Measurements from ENCODE around the gene ULBP2.
A peak's percentile ranks its signal among the peaks of the same experiment; 100 is the strongest.
"Not testable (repeated sequence)": the region's sequence is repeated elsewhere in the genome, so short reads cannot be mapped to it uniquely, and the experiment has no call there.

The ULBP2 gene

DNA sequence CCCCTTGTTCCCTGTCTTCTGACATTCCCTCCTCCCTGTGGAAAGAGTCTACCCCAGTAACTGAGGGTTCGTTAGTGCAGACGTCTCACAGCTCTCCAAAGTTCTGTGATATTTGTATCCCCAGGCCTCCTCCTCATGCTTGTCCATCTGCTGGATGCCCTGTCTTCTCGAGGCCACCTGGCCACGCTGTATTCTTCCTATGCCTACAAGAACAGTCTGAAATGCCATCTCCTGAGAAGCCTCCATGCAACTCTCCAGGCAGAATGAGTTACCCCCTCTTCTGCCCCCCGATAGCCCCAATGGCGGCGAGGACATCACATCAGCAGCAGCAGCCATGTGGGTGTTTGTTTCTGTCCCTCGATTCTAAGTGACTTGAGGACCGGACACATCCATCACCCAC, 9.3 kb downstream of the ULBP2 start:
- no peak for DNase-seq (ENCODE audit: low read depth in 2 of 2)

DNA sequence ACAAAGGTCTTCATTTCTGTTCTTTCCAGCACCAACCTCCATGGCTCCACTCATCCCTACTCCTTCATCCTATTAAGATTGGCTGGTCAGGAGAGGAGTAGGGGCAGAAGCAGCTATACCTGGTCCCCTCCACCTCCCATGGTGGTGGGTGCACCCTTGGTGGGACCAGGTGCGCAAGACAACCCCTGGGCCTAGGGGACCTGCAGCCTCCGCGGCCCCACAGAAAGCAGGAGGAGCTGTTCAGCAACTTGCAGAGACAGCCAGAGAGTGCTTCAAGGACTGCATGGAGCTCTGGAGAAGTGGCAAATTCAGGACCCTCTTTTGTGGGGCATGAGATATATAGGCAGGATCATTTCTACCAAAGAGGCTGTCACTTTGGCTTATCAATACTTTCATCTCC, 9.8 kb downstream of the ULBP2 start:
- no peak for DNase-seq (ENCODE audit: low read depth in 2 of 2)

DNA sequence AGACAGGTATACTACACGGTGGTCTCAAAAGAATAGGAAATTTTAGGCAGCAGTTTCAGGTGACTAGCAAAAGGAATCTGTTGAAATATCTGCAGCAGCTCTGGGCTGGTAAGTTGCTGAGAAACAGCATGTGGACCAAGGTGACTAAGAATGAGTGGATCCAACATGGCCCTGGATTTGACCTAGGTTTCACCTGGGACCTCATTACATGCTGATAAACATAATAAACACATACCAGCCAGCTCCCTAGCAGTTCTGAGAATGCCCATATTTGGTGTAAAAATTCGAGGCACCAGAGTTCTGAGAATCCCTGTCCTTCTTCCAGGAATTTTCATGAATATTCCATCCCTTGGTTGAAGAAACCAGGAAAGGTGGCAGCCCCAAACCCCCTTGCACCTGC, 11.6 kb downstream of the ULBP2 start:
- not testable (repeated sequence) for DNase-seq (ENCODE audit: low read depth in 2 of 2)

DNA sequence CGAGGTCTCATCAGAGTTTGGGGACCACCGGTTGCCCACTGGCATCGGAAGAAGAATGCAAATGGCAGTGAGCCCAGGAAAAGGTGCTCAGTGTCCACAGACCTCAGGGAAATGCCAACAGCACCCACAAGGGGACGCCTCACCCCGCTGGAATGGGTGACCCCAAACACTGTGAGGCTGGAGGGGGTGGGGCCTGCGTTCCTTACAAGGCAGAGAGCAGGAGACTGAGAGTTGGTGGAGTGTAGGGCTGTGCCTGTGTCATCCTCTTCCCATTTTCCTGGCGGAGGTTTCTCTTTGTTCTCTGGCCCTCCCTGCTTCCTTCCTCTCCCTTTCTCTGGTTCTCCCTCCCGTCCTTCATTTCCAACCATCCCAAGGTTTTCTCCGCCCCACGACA, 12.1 kb downstream of the ULBP2 start:
- DNase-seq (ENCODE audit: low read depth in 2 of 2), result not testable (repeated sequence)

DNA sequence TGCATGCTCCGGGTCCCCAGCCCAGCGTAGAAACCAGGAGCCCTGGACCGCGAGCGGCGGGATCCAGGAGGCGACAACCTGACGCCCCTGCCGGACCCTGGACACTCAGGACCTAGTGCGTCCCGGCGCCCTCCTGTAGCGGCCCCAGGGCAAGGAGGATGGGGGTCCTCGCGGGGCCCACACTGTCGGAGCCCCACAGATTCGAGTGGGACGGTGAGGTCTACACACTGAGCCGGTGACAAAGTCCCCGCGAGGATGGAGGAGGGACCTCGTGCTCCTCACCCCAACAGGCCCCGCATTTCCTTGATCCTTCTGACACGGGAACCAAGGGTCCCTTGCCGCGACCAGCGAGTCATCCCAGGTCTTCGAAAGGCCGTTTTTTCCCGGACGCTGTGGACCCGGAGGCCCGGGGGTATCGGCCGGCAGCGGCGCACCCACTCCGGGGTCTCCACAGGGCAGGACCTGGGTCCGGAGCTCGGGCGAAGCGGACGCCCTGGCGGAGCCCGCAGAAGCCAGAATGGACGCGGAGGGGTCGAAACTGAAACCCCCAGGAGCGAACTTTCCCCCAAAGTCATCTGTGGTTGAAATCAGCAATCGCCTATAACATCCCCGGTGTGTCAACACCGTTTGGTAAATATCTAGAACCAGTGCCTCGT, 12.6 kb downstream of the ULBP2 start:
- DNase-seq (ENCODE audit: low read depth in 2 of 2), result not testable (repeated sequence)

DNA sequence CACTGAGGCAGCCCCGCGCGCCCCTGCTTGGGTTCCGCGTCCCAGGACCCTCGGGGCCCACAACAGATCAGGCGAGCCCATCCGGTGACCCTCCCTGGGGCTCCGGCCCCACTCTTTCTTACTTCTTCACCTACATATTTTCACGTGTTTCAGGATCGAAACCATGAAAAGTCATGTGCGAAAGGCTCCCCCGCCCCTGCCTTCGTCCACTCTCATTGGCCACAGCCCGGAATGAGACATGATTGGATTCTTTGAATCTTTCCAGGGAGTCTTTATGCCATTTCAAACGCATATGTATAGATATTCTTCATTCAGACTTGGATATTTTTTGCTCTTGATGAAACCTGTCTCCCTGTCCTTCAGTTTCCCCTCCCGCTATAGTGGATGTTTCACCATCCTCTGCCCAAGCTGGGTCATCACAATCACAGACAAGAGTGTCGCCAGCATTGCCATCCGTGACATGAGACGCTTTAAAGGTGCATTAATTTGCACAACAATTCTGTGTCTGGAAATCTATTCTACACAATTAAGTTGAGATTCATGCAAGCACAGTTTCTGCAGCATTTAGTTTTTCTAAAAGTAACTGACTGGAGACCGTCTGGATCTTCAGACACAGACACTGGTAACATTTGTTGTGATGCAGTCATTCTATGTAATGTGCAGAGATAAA, 13.3 kb downstream of the ULBP2 start:
- DNase-seq (ENCODE audit: low read depth in 2 of 2), result not testable (repeated sequence)

DNA sequence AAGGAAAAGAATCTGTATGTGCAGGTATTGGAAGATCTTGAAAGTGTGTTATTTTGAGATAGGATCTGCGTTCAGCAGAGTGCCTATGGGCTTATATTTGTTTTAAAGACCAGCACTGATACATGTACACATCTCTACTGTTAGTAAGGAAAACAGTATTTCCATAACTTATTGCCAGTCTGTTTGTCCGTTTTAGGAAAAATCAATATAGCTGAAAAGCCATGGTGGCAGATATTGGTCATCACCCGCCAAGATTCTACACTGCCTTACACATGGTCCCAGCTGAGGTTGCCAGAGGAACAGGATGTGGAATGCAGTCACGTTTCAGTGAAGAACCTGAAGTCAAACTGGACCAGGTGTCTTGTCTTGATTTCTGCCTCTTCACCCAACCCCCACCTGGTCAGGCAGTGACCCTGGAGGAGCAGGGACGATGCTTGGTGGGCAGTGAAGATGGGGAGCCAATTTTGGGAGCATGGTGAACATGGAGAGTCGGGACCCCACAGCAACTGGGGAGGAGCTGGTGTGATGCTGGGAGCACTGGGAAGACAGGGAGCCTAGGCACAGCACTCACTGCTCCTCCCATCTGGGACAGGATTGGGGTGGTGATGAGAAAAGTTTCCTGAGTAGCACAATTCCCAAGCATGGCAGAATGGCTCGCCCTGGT, 14.0 kb downstream of the ULBP2 start:
- DNase-seq (ENCODE audit: low read depth in 2 of 2), result not testable (repeated sequence)

DNA sequence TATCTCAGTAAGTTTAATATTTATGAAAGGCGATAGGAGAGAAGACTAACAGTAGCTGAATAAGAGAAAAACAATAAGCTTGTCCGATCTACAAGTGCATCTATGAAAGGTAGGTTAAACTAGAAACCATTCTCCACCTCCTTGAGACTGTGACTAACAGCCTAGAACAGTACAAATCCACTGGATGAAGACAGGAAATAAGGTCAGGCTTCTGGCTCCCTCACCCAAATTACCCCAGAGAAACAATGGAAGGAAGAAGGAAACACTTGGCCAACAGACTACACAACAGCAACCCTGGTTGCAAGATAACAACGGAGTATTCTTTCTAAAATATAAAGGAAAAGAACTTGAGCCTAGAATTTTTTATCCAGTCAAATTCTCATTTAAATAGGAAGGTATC, 16.3 kb downstream of the ULBP2 start:
- DNase-seq (ENCODE audit: low read depth in 2 of 2), result not testable (repeated sequence)

DNA sequence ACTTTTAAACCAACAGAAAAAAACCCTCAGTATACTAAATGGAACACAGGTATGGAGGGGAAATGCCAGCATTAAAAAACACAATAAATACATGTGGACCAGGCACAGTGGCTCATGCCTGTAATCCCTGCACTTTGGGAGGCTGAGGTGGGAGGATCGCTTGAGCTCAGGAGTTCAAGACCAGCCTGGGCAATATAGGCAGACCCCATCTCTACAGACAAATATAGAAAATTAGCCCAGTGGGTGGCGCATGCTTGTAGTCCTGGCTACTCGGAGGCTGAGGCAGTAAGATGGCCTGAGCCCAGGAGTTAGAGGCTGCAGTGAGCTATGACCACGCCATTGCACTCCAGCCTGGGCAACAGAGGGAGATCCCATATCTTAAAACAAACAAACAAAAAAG, 18.0 kb downstream of the ULBP2 start:
- not testable (repeated sequence) for DNase-seq (ENCODE audit: low read depth in 2 of 2)

DNA sequence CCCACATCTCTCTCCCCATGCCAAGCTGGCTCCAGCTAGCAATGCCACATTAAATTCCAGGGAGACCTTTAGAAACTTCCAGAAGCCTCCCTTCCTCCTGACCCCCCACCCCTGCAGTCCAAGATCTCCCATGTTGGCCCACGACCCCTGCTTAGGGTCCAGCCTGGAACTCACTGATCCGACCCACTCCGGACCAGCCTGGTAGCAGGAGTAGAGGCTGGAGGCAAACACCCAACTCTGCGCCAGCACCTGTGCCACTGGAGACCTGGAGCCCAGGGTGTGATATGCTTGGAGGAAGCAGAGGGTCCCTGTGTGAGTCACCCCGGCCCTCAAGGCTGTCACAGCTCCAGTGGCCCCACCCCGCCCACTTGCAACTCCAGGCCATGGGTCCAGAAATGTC, 18.7 kb downstream of the ULBP2 start:
- DNase-seq (ENCODE audit: low read depth in 2 of 2), result no peak

DNA sequence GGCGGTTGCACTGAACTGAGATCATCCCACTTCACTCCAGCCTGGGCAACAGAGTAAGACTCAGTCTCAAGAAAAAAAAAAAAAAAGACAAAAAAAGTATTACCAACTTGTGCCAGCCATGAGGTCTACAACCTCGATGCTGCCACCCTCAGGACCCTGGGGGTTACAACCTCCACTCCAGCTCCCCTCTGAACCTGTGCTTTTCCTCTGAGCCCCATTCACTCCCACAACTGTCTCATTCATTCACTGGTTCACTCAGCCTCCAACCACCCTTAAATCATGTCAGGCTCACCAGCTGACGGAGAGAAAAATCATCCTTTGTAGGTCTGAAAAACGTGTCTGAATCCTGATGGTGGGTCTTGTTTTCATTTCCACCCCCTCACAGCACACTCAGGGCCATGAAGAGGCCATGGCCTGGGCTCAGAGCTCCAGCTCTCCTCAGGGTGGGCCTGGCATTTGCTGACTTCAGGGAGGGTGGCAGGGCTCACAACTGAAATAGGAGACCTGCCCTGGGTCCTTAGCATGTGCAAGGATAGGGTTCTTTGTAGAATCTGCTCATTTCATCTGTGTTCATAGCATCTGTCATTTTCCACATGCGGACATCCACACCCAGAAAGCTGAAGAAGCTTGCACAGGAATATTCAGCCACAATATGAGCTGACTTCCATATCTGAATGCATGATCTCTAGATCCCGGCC, 20.1 kb downstream of the ULBP2 start:
- DNase-seq (ENCODE audit: low read depth in 2 of 2), result no peak

DNA sequence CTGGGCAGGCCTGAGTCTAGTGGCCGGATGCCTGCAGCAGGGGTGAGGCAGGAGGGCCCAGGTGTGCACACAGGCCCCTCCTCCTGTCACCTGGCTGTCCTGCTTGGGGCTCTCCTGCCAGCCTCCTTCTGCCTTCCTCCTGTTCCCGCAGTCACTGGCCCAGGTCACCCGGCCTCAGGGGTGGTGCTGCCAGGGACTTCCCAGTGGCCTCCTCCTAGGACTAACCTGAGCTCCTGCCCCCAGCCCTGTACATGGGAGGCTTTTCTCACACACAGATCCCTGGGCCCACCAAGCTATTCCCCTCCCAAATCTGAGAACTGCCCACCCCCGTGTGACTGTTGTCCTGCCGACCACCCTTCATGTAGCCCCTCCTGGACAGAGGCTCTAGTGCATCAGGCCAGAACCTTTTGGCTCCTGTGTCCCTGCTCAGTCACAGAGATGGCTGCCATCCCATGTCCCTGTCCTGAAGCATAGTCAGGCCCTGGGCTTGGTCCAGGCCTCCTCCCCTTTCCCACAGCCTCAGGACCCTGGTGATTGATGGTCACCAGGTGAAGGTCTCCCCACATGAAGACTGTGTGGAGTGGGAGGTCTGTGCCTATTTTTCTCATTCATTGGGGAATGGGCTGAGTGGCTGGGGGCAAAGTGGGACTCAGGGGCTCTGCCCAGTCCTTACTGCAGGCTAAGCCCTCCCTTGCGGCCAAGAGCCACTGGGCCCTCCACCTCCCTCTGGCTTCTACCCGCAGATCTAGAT, 20.8 kb downstream of the ULBP2 start:
- DNase-seq (ENCODE audit: low read depth in 2 of 2), result no peak

DNA sequence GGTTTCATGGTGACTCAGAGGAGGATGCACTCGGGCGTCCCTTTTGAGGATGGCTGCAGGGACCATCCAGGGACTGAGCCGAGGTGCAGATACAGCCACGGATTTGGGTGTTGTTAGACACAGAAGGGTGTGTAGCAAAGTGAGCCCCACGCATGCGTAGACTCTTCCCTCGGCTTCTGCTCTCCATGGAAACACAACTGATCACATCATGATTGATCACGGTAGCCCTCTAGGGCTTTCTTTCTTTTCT, 21.3 kb downstream of the ULBP2 start:
- peak; percentile 26 to 32 for DNase-seq (ENCODE audit: low read depth in 2 of 2)

DNA sequence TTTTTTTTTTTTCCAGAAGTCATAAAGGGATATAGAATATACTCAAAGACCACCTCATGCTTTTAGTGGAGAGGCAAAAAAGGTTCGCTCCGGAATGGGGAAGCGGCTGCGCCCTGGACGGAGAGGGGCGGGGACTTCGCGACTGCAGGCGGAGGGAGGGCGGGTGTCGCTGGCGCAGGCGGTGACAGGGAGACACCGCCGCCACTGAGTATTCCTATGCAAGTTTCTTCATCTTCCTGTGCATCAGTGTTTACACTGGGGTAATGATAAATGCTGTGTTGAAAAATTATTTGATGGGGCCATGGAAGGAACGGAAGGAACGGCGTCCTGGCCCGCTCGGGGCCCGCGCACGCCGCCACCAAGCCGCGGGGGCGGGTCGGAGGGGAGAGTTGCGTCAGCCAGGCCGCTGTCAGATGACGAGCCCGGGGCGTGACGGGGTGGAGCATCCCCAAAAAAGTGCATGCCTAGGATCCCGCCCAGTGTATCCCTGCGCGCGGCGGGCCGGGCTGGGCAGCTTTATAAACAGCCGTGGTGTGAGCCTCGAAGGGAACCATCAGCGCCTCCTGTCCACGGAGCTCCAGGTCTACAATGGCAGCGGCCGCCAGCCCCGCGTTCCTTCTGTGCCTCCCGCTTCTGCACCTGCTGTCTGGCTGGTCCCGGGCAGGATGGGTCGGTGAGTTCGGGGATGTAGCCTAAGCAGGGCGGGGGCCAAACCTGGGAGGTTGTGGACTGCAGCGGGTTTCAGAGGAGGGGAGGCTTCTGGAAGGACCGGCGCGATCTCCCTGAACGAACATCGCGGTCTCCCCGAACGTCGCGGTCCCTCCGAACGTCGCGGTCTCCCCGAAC, 21.9 kb downstream of the ULBP2 start, which contains the start of gene ULBP1:
Gene ULBP1 (plus strand): TSS at position 482 of the 846 bp plus-strand sequence. CDS start 107 bp downstream, at position 589.
- DNase-seq (ENCODE audit: low read depth in 2 of 2), result peak; percentile 83 to 86

DNA sequence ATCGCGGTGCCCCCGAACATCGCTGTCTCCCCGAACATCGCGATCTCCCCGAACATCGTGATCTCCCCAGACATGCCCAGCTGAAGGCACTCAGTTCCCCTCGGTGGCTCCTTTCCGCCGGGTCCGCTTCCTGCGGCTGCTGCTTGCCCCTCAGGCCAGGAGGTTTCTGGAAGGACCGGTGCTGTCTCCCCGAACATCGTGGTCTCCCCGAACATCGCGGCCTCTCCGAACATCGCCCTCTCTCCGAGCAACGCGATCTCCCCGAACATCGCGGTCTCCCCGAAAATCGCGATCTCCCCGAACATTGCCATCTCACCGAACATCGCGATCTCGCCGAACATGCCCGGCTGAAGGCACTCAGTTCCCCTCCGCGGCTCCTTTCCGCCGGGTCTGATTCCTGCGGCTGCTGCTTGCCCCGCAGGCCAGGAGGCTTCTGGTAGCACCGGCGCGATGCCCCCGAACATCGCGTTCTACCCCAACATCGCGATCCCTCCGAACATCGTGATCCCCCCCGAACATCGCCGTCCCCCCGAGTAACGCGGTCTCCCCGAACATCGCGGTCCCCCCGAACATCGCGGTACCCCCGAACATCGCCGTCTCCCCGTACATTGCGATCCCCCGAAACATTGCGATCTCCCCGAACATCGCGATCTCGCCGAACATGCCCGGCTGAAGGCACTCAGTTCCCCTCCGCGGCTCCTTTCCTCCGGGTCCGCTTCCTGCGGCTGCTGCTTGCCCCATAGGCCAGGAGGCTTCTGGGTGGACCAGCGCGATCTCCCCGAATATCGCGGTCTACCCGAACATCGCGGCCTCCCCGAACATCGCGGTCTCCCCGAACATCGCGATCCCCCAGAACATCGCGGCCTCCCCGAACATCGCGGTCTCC, 22.7 kb downstream of the ULBP2 start:
- DNase-seq (ENCODE audit: low read depth in 2 of 2), result no peak

DNA sequence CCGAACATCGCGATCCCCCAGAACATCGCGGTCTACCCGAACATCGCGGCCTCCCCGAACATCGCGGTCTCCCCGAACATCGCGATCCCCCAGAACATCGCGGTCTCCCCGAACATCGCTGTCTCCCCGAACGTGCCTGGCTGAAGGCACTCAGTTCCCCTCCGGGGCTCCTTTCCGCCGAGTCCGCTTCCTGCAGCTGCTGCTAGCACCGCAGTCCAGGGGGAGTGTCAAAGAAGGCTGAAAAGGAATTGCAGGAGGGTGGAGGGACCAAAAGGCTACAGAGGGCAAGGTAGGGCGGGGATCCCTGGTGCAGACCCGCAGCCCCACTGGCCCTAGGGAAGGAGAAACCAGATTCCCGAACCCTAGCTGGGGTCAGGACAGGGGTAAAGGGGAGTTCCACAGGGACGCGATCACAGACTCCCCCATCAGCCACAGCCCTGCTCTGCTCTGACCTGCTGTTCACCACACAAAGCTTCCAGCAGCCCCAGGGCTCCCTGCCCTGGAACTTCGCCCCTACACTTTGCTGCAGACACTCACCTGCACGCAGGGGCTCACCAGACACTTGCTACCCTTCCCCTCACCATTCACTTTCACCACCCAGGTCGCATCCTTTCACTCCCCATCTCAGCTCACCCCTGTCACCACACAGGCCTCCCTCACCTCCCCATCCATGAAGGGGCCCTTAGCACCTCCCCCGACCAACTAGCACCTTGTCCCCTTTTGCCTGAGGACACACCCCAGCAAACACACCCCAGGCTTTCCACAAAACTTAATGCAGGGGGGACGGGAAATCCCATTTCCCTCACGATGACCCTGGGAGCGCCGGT, 23.6 kb downstream of the ULBP2 start:
- DNase-seq (ENCODE audit: low read depth in 2 of 2), result no peak

DNA sequence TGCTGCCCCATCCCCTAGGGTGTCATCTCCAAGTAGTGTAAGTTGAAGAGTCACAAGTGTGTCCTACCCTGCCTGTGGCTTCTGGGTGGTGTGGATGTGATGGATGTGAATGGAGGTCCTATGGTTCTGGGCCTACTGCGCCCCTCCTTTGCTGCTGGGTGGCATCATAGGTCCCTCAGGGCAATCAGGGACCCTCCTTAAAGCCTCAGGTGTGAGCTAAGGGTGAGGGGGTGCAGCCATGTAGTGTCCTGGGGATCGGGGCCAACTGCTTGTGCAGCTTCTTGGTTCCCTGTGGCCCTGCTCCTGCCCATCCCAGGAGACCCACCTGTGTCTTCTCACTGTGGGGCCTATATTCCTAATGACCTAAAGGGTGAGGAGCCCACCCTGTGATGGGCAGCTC, 24.5 kb downstream of the ULBP2 start:
- DNase-seq (ENCODE audit: low read depth in 2 of 2), result not testable (repeated sequence)

DNA sequence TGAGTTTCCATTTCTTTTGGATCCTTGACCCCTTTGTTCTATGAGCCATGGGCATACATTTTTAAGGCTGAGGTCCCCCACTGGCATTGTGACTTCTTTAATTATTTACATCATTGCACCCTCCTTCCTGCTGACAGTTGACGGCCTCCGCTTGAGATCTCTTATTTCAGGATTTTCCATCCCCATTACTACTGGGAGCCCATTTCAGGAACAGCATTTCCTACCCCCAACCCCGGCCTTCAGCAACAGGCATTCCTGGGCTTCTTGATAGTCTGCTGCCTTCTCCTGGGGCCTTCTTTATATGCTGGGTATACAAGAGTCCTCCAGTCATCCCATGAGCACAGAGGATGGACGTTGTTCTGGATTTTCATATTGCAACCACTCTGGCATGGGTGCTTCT, 25.8 kb downstream of the ULBP2 start:
- no peak for DNase-seq (ENCODE audit: low read depth in 2 of 2)

DNA sequence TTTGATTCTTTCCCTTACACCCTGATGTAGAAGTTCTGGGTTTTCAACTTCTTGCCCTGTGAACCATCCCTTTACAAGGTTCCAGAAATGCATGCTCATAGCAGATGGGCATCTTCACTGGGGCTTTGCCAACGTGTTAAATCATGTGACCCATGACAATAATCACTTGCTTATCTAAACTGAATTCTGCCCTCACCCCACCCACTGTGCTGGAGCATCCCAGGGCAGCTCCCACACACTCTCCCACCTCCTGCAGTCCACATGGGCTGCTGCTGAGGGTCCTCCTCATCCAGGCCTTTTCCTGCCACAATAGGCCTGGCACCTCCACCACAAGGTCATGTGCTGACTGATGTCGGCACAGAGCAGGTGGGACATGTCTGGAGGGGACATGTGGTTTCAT, 26.2 kb downstream of the ULBP2 start:
- DNase-seq (ENCODE audit: low read depth in 2 of 2), result not testable (repeated sequence)

Data from fibroblast of skin of left quadriceps (primary cell).